HepG2 (cell line): ENCODE measurements around the gene FITM1. TPM values are rescaled to one million over a fixed set of nuclear protein-coding genes. Genes with fewer than 3 reads are reported as not detected.
A peak's percentile ranks its signal among the peaks of the same experiment; 100 is the strongest.

Experiments used
- AKAP8 ChIP-seq: sonication (generic); formaldehyde crosslinking; IDR thresholded peaks from 2 replicates; pipeline ENCODE4 v1.5.1; 2020; ENCODE audit warnings: mild to moderate bottlenecking, missing genetic modification reagents
- ARHGAP35 ChIP-seq: sonication (generic); formaldehyde crosslinking; IDR thresholded peaks from 2 replicates; pipeline ENCODE4 v1.9.0; 2022; ENCODE audit warnings: mild to moderate bottlenecking, inconsistent platforms, moderate library complexity, missing genetic modification reagents, borderline replicate concordance
- ATF3 ChIP-seq: sonication (generic); formaldehyde crosslinking; IDR thresholded peaks from 2 replicates; pipeline ENCODE4 v1.4.0; 2020; ENCODE audit warnings: missing genetic modification reagents
- CEBPG ChIP-seq: IDR thresholded peaks from 2 replicates; pipeline ENCODE4 v1.6.1; 2016
- CREB1 ChIP-seq, 2 experiments: fragments of 450-650 bp in 1 of 2; IDR thresholded peaks; 2 replicates each; pipeline ENCODE4 v1.6.1; 2016 to 2017; ENCODE audit warnings: control low read depth in 1 of 2, mild to moderate bottlenecking in 1 of 2, missing compliant biosample characterization in 1 of 2, missing genetic modification characterization in 1 of 2
- FOXJ3 ChIP-seq: sonication (generic); formaldehyde crosslinking; IDR thresholded peaks from 2 replicates; pipeline ENCODE4 v1.4.0; 2020; ENCODE audit warnings: missing genetic modification reagents, mild to moderate bottlenecking, borderline replicate concordance
- GMEB1 ChIP-seq: sonication (generic); formaldehyde crosslinking; IDR thresholded peaks from 2 replicates; pipeline ENCODE4 v1.5.1; 2020; ENCODE audit warnings: missing genetic modification reagents, mild to moderate bottlenecking, borderline replicate concordance
- HNRNPH1 ChIP-seq: fragments of 200-400 bp; formaldehyde crosslinking; optimal IDR thresholded peaks from 2 replicates; pipeline ENCODE3; 2017; ENCODE audit warnings: mild to moderate bottlenecking, low read depth, low read length
- HOMEZ ChIP-seq: IDR thresholded peaks from 2 replicates; pipeline ENCODE4 v1.6.1; 2016; ENCODE audit warnings: low read depth
- KAT7 ChIP-seq: IDR thresholded peaks from 2 replicates; pipeline ENCODE4 v1.6.1; 2018; ENCODE audit warnings: borderline replicate concordance, missing compliant biosample characterization
- KLF16 ChIP-seq, 2 experiments: sonication (generic) in 1 of 2; formaldehyde crosslinking in 1 of 2; IDR thresholded peaks; 2 replicates each; pipeline versions ENCODE4 v1.6.1 to v1.8.0; 2016 to 2023; ENCODE audit warnings: missing genetic modification reagents in 2 of 2, missing compliant biosample characterization in 1 of 2
- MAFG ChIP-seq: sonication (generic); formaldehyde crosslinking; IDR thresholded peaks from 2 replicates; pipeline ENCODE4 v1.5.1; 2020; ENCODE audit warnings: mild to moderate bottlenecking, missing genetic modification reagents
- MXD3 ChIP-seq: IDR thresholded peaks from 2 replicates; pipeline ENCODE4 v1.6.1; 2016; ENCODE audit warnings: mild to moderate bottlenecking, missing biosample characterization, missing genetic modification reagents
- MYC ChIP-seq: sonication (generic); formaldehyde crosslinking; IDR thresholded peaks from 2 replicates; pipeline ENCODE4 v1.9.0; 2021; ENCODE audit warnings: missing genetic modification reagents, borderline replicate concordance
- NCOA2 ChIP-seq: sonication (generic); formaldehyde crosslinking; IDR thresholded peaks from 2 replicates; pipeline ENCODE4 v1.8.0; 2022; ENCODE audit warnings: inconsistent platforms
- REPIN1 ChIP-seq: sonication (generic); formaldehyde crosslinking; IDR thresholded peaks from 2 replicates; pipeline ENCODE4 v1.8.0; 2022; ENCODE audit warnings: missing genetic modification reagents, low read depth, mild to moderate bottlenecking, borderline replicate concordance
- RFX3 ChIP-seq: IDR thresholded peaks from 2 replicates; pipeline ENCODE4 v1.6.1; 2016; ENCODE audit warnings: missing biosample characterization, missing genetic modification reagents
- TCF12 ChIP-seq, 2 experiments: fragments of 450-650 bp in 1 of 2; sonication (generic) in 1 of 2; formaldehyde crosslinking in 1 of 2; IDR thresholded peaks; 2 replicates each; pipeline versions ENCODE4 v1.6.1 to v1.8.0; 2017 to 2022; ENCODE audit warnings: antibody characterized with exemption in 1 of 2, mild to moderate bottlenecking in 1 of 2, missing genetic modification reagents in 1 of 2, moderate library complexity in 1 of 2
- ZBTB8A ChIP-seq: sonication (generic); formaldehyde crosslinking; IDR thresholded peaks from 2 replicates; pipeline ENCODE4 v1.4.0; 2020; ENCODE audit warnings: mild to moderate bottlenecking, low read depth, missing genetic modification reagents, borderline replicate concordance
- ZC3H13 ChIP-seq: sonication (generic); formaldehyde crosslinking; IDR thresholded peaks from 2 replicates; pipeline ENCODE4 v1.8.1; 2023; ENCODE audit warnings: mild to moderate bottlenecking, missing genetic modification reagents, moderate library complexity
- ZKSCAN5 ChIP-seq: sonication (generic); formaldehyde crosslinking; IDR thresholded peaks from 2 replicates; pipeline ENCODE4 v1.5.1; 2020; ENCODE audit warnings: mild to moderate bottlenecking, missing genetic modification reagents
- ZNF468 ChIP-seq: sonication (generic); formaldehyde crosslinking; IDR thresholded peaks from 2 replicates; pipeline ENCODE4 v1.8.0; 2022; ENCODE audit warnings: mild to moderate bottlenecking, moderate library complexity, missing genetic modification reagents
- ZNF678 ChIP-seq: sonication (generic); formaldehyde crosslinking; IDR thresholded peaks from 2 replicates; pipeline ENCODE4 v1.4.0; 2020; ENCODE audit warnings: mild to moderate bottlenecking, missing genetic modification reagents
- ZNF747 ChIP-seq: sonication (generic); formaldehyde crosslinking; IDR thresholded peaks from 2 replicates; pipeline ENCODE4 v1.8.1; 2023; ENCODE audit warnings: missing genetic modification reagents, mild to moderate bottlenecking, borderline replicate concordance
- ZNF773 ChIP-seq: sonication (generic); formaldehyde crosslinking; IDR thresholded peaks from 2 replicates; pipeline ENCODE4 v1.4.0; 2020; ENCODE audit warnings: missing genetic modification reagents, borderline replicate concordance
- ZNF878 ChIP-seq: sonication (generic); formaldehyde crosslinking; IDR thresholded peaks from 2 replicates; pipeline ENCODE4 v1.8.1; 2023; ENCODE audit warnings: mild to moderate bottlenecking, missing genetic modification reagents, moderate library complexity
- polyA plus RNA-seq, 8 experiments: library from polyadenylated mRNA; depleted of rRNA in 3 of 8; stranded (reverse) in 7 of 8; unstranded in 1 of 8; fragments of >200 nt; fragmentation: Illumina TruSeq in 4 of 8; extraction: Trizol in 4 of 8; gene quantifications; 2 replicates each; pipeline versions ENCODE4 v1.2.1 to v1.2.3, GENCODE V29; 2011 to 2016; ENCODE audit warnings: low read depth in 4 of 8, missing spikeins in 1 of 8, mixed read lengths in 1 of 8; ENCODE audit not compliant: insufficient read depth in 1 of 8
- total RNA-seq, 5 experiments: library from RNA; depleted of rRNA; stranded (reverse); fragments of >200 nt; fragmentation: Illumina TruSeq; extraction: Trizol; gene quantifications; 2 replicates each; pipeline ENCODE4 v1.2.3, GENCODE V29; 2016; ENCODE audit warnings: low read depth in 1 of 5

Gene FITM1
- total and polyA plus RNA-seq, 2 of the 13 experiments (the other 11 are each of a cell fraction or from before 2014, with no cell fraction given) = 2.7 to 5.8 TPM

- TF ChIP-seq ZNF678 (CRISPR knock-in tag) = no peak
- TF ChIP-seq AKAP8 = no peak; the same call in 1 of the 2 replicates
- no peak for TF ChIP-seq FOXJ3 (CRISPR knock-in tag)
- peak; percentile 30; the same call in 1 of the 2 replicates for TF ChIP-seq RFX3 (CRISPR knock-in tag)
- TF ChIP-seq ZC3H13 (CRISPR knock-in tag) = no peak
- TF ChIP-seq ARHGAP35 (CRISPR knock-in tag) = peak; percentile 94
- TF ChIP-seq ATF3 (CRISPR knock-in tag) = peak; percentile 68
- TF ChIP-seq TCF12 (IDR thresholded peaks at IDR 0.05) = no peak
- no peak for TF ChIP-seq TCF12 (CRISPR knock-in tag; IDR thresholded peaks at IDR 0.05)
- no peak for TF ChIP-seq MAFG
- TF ChIP-seq ZBTB8A (CRISPR knock-in tag) = no peak; the same call in none of the 2 replicates
- peak; percentile 53 for TF ChIP-seq CREB1 (IDR thresholded peaks at IDR 0.05)
- no peak for TF ChIP-seq CREB1 (CRISPR knock-in tag; IDR thresholded peaks at IDR 0.05)
- peak in 1 of 2 experiments; percentile 72; a peak in 1 of 4 replicates for TF ChIP-seq KLF16 (CRISPR knock-in tag; IDR thresholded peaks at IDR 0.05)
- peak; percentile 90; the same call in 1 of the 2 replicates for TF ChIP-seq ZNF773 (CRISPR knock-in tag)
- peak; percentile 82 for TF ChIP-seq KAT7 (CRISPR knock-in tag)
- TF ChIP-seq NCOA2 (CRISPR knock-in tag) = peak; percentile 31; the same call in 1 of the 2 replicates
- peak; percentile 85; the same call in 1 of the 2 replicates for TF ChIP-seq ZNF468 (CRISPR knock-in tag)
- peak; percentile 2 for TF ChIP-seq MXD3 (CRISPR knock-in tag)
- TF ChIP-seq ZNF747 = 0 out of 2 replicates have a peak, but pooled peaks have one; percentile 62
- no peak for TF ChIP-seq CEBPG (CRISPR knock-in tag)
- TF ChIP-seq ZNF878 (CRISPR knock-in tag) = no peak
- no peak; the same call in 1 of the 2 replicates for TF ChIP-seq HOMEZ (CRISPR knock-in tag)
- peak; percentile 86 for TF ChIP-seq HNRNPH1
- no peak; the same call in 1 of the 2 replicates for TF ChIP-seq MYC (CRISPR knock-in tag)
- peak; percentile 61 for TF ChIP-seq REPIN1 (CRISPR knock-in tag)
- TF ChIP-seq GMEB1 (CRISPR knock-in tag) = no peak; the same call in 1 of the 2 replicates
- no peak for TF ChIP-seq ZKSCAN5 (CRISPR knock-in tag)
Observed at GRCh38 chr14:24146978-24147760, 16.7 kb downstream of the FITM1 start, which contains the start of gene RNF31 (continued).
